Gastrocnemius medialis (tissue), 4 donors: ENCODE measurements around the gene GAS7.

Experiments used
- CTCF ChIP-seq, 5 experiments: fragments of 450-650 bp in 3 of 5; fragments of 200-600 bp in 2 of 5; sonication (generic) in 2 of 5; IDR thresholded peaks in 4 of 5; conservative IDR thresholded peaks in 1 of 5; 1 replicate in 4 of 5; 2 replicates in 1 of 5; pipeline ENCODE4 v1.5.1; 2016 to 2019; ENCODE audit warnings: antibody characterized with exemption in 5 of 5, mild to moderate bottlenecking in 3 of 5, moderate library complexity in 3 of 5
- POLR2A ChIP-seq, 2 donors: fragments of 450-650 bp; IDR thresholded peaks; one replicate each; pipeline ENCODE4 v1.6.1; 2017; ENCODE audit warnings: antibody characterized with exemption in 2 of 2, mild to moderate bottlenecking in 2 of 2, moderate library complexity in 2 of 2

- TF ChIP-seq CTCF (IDR thresholded peaks at IDR 0.05 in 4 of 5, conservative IDR thresholded peaks at IDR 0.05 in 1 of 5) (no peak), POLR2A (IDR thresholded peaks at IDR 0.05) (no peak)
Observed at GRCh38 chr17:9916108-9916507, 282.3 kb downstream of the GAS7 start.
